Right lobe of liver (tissue), 4 donors: ENCODE results near the gene NKAP.

Experiments used
- POLR2A ChIP-seq: fragments of 450-650 bp; IDR thresholded peaks from one replicate; pipeline ENCODE4 v1.6.1; 2017; ENCODE audit warnings: antibody characterized with exemption, mild to moderate bottlenecking
- TF ChIP-seq, protein P1 (sequence below), 4 donors: fragments of 200-600 bp in 3 of 4; fragments of 450-650 bp in 1 of 4; IDR thresholded peaks; one replicate each; pipeline versions ENCODE4 v1.5.1 to v1.8.0; 2016 to 2022; ENCODE audit warnings: antibody characterized with exemption in 4 of 4, mild to moderate bottlenecking in 2 of 4
- donor health status: DM: no; HTN: no; CAD: no.
- donor health status: DM: no; HTN: no; CAD: no.
- donor health status: DM: no; HTN: yes; CAD: no.

DNA sequence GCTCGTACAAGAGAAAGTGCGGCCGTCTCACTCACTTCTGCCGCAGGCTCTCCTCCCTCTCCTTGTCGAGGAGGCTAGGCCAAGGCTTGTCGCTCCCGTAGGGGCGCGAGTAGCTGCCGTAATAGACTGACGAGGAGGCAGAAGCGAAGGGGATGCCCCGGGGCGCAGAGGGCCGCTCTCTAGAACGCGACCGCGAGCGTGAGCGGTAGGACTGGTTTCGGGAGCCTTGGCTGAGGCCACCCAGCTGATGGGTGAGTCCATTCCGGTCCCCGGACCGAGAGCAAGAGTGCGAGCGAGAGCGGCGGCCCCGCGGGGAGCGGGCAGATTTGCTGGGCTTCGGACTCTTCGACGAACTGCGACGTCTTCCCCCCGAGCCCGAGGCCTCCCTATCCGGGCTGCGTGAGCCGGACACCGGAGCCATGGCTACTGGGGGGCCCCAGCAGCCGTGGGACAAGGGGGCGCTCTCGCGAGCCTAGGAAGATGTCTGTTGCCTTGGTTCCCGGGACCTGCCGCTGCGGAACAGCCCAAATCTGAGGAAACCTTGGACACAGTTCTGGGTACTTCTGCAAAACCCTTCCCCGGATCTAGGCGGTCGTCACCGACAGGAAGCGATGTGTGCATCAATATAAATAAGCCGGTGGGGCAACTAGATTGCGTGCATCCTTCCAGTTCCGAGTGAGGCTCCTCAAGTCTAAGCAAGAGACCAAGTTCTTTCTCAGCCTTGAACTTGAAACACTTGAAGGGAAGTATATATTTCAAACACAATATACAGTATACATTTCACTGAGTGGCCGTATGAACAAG, at the start of gene NKAP:
- TF ChIP-seq, protein P1, sequence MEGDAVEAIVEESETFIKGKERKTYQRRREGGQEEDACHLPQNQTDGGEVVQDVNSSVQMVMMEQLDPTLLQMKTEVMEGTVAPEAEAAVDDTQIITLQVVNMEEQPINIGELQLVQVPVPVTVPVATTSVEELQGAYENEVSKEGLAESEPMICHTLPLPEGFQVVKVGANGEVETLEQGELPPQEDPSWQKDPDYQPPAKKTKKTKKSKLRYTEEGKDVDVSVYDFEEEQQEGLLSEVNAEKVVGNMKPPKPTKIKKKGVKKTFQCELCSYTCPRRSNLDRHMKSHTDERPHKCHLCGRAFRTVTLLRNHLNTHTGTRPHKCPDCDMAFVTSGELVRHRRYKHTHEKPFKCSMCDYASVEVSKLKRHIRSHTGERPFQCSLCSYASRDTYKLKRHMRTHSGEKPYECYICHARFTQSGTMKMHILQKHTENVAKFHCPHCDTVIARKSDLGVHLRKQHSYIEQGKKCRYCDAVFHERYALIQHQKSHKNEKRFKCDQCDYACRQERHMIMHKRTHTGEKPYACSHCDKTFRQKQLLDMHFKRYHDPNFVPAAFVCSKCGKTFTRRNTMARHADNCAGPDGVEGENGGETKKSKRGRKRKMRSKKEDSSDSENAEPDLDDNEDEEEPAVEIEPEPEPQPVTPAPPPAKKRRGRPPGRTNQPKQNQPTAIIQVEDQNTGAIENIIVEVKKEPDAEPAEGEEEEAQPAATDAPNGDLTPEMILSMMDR (IDR thresholded peaks at IDR 0.05): peak in 1 of 4 donors; percentile 14
- peak; percentile 48 for TF ChIP-seq POLR2A
